Fibroblast of lung (primary cell): Measurements from ENCODE around the gene UBIAD1.

Experiments used
- EZH2 ChIP-seq: IDR thresholded peaks from 2 replicates; pipeline ENCODE4 v1.5.1; 2012; ENCODE audit warnings: low read length, control low read depth, mild to moderate bottlenecking; ENCODE audit errors: missing control alignments
- TF ChIP-seq, protein P1 (sequence below), 2 donors: IDR thresholded peaks in 1 of 2; conservative IDR thresholded peaks in 1 of 2; 1 replicate in 1 of 2; 2 replicates in 1 of 2; pipeline ENCODE4 v1.5.1; 2011 to 2012; ENCODE audit warnings: low read length in 2 of 2, control low read depth in 1 of 2, inconsistent platforms in 1 of 2, low read depth in 1 of 2, mild to moderate bottlenecking in 1 of 2

DNA sequence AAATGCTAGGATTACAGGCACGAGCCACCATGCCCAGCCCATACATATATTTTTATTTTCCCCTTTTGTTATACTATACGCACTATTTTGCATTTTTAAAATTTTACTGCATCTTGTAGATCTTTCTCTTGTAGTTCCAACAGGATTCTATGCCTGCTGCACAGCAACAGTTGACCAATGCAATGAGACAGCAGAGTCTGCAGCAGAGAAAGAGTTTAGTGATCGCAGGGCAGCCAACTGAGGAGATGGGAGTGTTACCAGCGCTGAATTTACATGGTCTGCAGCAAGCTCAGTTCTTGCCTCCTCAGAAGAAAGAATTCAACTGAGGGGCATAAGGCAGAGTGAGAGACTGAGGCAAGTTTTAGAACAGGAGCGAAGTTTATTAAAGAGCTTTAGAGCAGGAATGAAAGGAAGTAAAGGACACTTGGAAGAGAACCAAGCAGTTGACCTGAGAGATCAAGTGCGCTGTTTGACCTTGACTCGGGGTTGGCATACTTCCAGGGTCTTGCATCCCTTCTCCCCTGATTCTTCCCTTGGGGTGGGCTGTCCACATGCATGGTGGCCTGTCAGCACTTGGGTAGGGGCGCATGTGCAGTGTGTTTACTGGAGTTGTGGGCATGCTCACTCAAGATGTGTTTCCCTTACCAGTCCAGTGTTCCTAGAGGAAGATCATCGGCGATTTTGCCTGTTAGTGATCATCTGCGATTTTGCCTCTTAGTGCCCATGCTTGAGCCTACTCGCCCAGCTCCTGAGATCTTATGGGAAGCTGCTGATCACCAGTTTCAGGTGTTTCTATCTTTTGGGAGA lies 6.5 kb upstream of the UBIAD1 start:
- TF ChIP-seq, protein P1, sequence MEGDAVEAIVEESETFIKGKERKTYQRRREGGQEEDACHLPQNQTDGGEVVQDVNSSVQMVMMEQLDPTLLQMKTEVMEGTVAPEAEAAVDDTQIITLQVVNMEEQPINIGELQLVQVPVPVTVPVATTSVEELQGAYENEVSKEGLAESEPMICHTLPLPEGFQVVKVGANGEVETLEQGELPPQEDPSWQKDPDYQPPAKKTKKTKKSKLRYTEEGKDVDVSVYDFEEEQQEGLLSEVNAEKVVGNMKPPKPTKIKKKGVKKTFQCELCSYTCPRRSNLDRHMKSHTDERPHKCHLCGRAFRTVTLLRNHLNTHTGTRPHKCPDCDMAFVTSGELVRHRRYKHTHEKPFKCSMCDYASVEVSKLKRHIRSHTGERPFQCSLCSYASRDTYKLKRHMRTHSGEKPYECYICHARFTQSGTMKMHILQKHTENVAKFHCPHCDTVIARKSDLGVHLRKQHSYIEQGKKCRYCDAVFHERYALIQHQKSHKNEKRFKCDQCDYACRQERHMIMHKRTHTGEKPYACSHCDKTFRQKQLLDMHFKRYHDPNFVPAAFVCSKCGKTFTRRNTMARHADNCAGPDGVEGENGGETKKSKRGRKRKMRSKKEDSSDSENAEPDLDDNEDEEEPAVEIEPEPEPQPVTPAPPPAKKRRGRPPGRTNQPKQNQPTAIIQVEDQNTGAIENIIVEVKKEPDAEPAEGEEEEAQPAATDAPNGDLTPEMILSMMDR (conservative IDR thresholded peaks at IDR 0.05 in 1 of 2, IDR thresholded peaks at IDR 0.05 in 1 of 2; ENCODE audit: low read depth in 1 of 2, low read length in 2 of 2), result no peak
- no peak for TF ChIP-seq EZH2
